ENCODE results near the gene SYT17.

GRCh38 chr16:19242987-19243575, 75.0 kb downstream of the SYT17 start:
- TF ChIP-seq CTCF (IDR thresholded peaks at IDR 0.05; ENCODE audit: low read depth, low read length, poor library complexity, severe bottlenecking) (no peak), EZH2phosphoT487 (IDR thresholded peaks at IDR 0.05; ENCODE audit: borderline replicate concordance, low read length) (no peak)

All from DOHH2 (cell line).